MM.1S (cell line): ENCODE data around the gene CELF4.

Source experiments
- EZH2phosphoT487 ChIP-seq: fragments of 300-600 bp; sonication (generic); IDR thresholded peaks from 2 replicates; pipeline ENCODE4 v1.6.1; 2018; ENCODE audit warnings: antibody characterized with exemption, low read length
- TF ChIP-seq, protein P1 (sequence below): fragments of 300-600 bp; sonication (generic); IDR thresholded peaks from 2 replicates; pipeline ENCODE4 v1.5.1; 2016; ENCODE audit warnings: antibody characterized with exemption, low read length, mixed read lengths

DNA sequence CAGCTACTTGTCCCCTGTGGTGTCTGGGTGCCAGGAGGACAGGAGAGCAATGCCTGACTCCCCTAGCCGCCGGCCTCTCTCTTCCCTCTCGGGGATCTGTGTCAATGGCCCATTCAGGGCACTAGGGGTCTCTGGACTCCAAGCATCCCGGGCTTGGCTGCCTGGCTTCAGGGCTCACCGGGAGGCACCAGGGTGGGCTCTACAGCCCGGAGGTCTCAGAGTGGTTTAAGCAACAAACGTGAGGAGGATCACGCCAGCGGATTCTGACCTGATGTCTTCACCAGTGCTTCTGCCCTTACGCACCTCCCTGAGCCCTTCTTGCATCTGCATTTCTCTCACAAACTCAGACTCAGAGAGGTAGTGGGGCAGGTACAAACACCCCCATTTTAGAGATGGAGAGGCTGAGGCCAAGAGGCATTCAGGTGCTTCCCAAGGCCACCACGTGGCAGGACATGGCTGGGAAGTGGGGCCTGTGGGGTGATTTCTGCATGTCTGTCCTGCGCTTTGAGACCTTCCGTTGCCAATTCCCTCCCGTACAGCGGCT, 243.0 kb downstream of the CELF4 start:
- TF ChIP-seq, protein P1, sequence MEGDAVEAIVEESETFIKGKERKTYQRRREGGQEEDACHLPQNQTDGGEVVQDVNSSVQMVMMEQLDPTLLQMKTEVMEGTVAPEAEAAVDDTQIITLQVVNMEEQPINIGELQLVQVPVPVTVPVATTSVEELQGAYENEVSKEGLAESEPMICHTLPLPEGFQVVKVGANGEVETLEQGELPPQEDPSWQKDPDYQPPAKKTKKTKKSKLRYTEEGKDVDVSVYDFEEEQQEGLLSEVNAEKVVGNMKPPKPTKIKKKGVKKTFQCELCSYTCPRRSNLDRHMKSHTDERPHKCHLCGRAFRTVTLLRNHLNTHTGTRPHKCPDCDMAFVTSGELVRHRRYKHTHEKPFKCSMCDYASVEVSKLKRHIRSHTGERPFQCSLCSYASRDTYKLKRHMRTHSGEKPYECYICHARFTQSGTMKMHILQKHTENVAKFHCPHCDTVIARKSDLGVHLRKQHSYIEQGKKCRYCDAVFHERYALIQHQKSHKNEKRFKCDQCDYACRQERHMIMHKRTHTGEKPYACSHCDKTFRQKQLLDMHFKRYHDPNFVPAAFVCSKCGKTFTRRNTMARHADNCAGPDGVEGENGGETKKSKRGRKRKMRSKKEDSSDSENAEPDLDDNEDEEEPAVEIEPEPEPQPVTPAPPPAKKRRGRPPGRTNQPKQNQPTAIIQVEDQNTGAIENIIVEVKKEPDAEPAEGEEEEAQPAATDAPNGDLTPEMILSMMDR: peak; percentile 68
- no peak for TF ChIP-seq EZH2phosphoT487
